T47D (cell line): ENCODE results near the gene SLF1.

Experiments
- DNase-seq, 2 experiments: peaks; one replicate each; pipeline versions ENCODE4 v3.0.0 to v3.0.0-alpha.2; 2011 to 2012; ENCODE audit warnings: low read depth in 1 of 2, low spot score in 1 of 2
- JUND ChIP-seq: IDR thresholded peaks from 2 replicates; pipeline ENCODE4 v1.6.1; 2012; ENCODE audit warnings: low read depth
- in situ Hi-C: cut with HindIII; loops from 2 replicates; pipeline ENCODE4 v1.10.0; 2016; ENCODE audit warnings: low sequenced_read_pairs, low pct_unique_long_range_greater_than_20kb

Gene SLF1

DNA sequence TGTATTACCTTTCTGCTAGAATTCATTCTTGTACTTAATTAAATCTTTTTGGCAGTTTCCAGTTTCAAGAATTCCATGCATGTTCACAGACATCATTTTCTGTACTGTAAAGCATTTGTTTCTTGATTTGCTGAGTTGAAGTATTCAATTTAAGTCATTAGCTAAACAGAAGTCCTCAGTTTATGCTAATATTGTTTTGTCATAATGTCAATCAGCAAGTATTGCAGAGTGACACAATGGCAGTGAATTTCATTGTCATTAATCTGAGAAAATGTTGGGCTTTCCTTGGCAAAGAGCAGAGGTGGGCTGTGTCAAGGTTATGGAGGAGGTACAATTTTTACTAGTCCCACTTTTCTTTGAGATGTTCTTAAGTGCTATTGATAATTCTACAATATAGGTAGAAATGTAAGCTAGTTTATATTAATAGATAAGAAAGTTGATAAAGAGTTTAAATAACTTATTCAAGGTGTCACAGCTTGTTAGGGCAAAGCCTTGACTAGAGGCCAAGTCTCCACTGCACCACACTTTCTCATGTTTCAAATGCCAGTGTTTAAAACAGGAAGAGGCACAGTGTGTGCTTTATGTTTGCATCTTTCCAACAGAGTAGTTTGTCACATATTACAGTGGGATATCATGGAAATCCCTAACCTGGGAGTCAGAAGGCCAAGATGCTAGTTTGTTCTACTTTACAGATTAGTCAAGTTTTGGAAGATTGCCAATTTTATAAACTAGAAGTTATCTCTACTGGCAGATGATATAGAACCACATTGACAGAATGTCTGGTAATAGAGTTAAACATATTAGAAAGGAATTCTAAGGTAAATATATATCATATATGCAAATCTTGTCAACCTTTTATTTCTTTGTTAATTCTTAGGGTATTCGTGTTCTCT, 56.3 kb downstream of the SLF1 start:
- DNase-seq, result no peak
- TF ChIP-seq JUND, result no peak
- in situ Hi-C loops, result no loop called here

DNA sequence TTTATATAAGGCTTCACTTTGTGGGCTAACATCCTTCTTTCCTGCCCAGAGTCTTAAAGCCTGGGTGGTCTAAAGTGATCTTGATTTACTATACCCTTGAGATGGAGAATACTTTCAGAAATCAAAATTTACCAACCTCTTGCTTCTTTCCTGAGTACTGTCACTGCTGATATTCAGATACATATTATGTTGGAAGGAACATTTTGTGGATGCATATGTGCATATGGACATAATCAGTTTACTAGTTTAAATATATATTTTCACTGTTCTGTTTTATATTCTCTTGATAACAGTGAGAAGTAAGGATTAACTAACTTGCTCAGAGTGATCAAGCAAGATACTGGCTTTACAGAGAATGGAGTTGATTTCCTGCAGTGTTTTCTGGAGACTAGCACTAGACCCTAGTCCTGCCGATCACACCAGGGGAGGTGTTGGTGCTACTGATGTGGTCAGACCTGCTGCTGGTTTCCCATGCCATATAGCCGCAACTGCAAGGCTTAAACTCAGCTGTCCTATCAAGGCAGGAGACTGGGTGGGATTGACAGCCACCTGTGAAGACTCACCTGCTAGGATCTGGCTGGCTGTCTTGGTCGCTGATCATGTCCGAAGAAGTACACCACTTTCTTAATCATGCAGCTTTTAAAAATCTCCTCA, 57.6 kb downstream of the SLF1 start:
- DNase-seq, result no peak
- in situ Hi-C loops, result no loop called here

DNA sequence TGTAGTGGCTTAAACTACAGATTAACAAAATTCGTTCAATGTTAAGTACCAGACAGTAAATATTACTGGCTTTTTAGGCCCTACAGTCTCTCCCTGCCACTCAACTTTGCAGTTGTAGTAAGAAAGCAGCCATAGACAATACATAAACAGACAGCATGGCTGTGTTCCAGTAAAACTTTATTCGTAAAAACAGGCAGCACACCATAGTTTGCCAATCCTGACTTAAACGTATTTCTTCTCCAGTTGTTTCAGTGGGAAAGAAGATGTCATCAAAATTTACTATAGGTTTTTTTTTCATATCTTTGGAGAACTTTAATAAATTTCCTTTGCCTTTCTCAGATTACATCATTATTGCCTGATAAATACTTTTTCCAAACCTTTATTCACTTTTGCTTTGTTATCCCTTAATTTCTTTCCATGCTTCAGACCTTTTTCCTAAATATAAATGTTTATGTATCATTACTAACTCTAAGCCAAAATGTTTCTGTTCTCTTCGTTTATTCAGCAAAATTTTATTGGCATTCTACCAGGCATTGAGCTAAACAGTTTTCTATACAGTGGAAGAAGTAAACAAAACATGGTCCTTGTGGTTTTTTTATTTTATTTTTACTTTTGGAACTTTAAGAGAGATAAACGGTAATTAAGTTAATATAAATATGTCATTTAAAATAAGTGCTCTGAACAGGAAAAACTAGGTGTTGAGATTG, 64.5 kb downstream of the SLF1 start:
- TF ChIP-seq JUND, result no peak
- in situ Hi-C loops, result no loop called here
- peak in 1 of 2 experiments; percentile 5 for DNase-seq

More for the DNA sequence above, 57.6 kb downstream of the SLF1 start:
- no peak for TF ChIP-seq JUND

DNA sequence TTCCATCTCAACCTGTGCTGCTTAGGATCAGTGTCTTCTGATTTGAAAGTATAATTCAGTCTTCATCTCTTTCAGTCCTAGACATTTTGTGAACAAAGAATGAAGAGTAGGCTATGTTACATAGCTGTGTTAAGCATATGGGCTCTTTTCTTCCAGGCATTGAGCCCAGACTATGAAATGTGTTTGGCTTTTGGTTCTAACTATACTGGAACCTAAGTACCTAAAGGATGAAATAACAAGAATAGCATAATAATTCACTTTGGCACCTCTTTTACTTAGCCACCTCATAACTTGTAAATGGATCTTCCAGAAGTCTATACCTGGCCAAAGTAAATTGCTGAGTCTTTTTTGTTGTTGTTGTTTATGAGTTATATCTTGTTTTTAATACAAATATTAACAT, 71.4 kb downstream of the SLF1 start:
- no peak for TF ChIP-seq JUND
- in situ Hi-C loops, result no loop called here
- DNase-seq, result no peak

DNA sequence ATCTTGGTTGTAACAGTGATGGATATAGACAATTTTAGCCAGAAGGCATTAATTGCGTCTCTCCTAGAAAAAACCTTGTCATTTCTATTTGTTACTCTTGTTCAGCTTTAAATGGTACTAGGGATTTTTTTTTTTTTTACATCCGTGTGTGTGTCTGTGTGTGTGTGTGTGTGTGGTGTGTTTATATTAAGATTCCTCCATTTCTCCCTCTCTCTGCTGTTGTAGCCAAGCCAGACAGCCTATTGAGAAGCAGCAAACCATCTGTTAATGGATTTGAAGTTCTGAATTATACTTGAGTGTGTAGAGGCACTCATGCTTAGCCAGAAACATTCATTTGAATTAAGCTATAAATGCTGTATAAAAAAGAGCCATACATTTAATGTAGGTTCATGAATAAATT, 72.3 kb downstream of the SLF1 start:
- TF ChIP-seq JUND, result no peak
- in situ Hi-C loops, result no loop called here
- no peak for DNase-seq

DNA sequence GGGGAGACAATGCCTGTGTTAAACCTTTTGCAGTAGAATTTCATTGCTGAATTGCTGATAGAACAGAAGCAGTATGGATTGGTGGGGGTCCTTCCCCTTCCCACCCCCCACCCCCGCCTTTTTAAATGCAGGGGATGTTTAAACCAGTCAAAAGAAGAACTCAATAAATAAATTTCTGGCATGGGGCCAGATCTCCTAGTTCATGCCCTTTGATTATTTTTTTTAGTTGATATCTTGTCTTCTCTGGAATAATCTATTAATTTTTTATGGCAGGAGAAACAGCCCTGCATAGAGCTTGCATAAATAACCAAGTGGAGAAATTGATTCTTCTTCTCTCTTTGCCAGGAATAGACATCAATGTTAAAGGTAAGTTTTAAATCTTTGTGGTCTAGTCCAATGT, 72.8 kb downstream of the SLF1 start:
- no peak for DNase-seq
- no peak for TF ChIP-seq JUND
- in situ Hi-C loops, result no loop called here

DNA sequence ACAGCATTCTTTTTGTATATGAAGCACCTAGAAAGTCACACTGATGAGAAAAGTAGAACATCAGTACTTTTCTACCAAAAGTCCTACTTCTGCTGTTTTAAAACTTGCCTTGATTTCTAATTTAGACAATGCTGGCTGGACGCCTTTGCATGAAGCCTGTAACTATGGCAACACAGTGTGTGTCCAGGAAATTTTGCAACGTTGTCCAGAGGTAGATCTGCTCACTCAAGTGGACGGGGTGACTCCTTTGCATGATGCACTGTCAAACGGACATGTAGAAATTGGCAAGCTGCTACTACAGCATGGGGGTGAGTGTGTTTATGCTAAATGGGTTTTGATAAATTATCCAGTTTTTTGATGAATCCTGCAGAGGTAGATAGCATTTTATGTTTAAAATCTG, 73.5 kb downstream of the SLF1 start:
- no peak for DNase-seq
- no peak for TF ChIP-seq JUND
- in situ Hi-C loops, result no loop called here

DNA sequence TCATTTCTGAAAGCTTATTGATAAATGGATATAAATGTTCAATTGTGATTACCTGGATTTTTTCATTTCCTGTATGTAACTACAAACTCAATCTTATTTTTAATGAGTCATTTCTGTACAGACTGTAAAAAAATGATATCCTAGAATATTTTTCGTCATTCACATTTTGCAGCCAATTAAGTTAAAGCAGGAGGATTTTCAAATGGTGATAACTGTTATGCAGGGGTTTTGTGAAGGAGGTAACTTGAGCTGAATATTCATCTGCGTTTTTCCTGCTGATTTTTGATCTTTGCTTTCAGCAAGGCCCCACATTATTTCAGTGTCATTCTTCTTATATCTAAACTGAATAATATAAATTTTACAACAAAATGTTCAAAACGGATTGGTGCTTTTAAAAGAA, 74.1 kb downstream of the SLF1 start:
- in situ Hi-C loops, result no loop called here
- no peak for DNase-seq
- no peak for TF ChIP-seq JUND

DNA sequence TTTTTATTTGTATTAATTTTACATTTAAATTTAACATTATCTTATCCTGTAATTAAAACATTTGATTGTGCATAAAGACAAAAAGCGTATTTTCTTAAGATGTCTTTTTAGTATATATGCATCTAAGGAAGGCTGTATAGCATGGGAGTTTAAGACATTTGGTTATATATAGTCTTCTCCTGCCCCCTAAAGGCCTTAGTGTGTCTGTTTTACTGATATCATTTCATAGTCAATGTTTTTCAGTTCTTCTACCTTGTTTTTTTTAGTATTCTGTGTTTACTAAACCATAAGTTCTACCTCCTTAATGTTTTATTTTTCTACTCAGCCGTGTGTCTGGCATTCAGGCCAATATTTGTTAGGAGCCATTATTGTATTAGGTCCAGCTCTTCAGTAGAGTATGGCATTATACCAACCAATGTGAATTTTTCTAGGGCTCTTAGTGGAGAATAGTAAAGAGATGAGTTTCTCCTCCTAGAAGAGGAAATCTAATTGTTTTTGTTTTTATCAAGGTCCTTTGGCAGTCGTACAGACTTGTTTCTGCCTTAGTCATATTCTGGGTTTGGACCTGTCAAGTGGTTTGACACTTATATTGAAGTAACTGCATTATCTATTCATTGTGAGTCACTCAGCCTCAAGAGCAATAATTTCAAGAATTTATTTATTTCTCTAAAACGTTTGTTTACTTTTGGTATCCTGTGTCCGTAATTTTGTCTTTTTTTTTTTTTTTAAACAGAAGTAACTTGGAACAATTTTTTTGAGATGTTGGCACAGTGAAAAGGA, 74.8 kb downstream of the SLF1 start:
- in situ Hi-C loops, result no loop called here
- DNase-seq, result peak in 1 of 2 experiments; percentile 65
- no peak for TF ChIP-seq JUND

DNA sequence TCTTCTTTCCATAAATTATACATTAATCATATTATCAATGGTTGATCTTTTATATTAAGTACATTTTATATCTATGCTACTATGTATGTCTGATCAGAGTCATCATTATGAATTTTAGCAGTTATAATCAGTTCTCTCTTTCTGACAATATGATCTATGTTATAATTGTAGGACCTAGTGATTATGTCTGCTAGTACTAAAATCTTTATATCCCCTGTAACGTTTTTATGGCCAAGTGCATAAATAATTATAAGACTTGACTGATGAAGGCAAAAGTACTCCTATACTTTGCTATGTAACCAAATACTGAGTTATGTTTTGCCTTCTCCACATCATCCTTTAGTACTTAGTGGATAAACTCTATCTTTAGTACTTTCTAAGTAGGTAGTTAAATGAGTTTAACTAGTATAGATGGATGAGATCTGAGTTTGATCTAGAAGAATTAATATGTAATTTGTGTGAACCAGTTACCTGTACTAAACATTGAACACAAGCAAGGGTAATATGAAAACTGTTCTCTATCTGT, 75.4 kb downstream of the SLF1 start:
- no peak for DNase-seq
- TF ChIP-seq JUND, result no peak
- in situ Hi-C loops, result no loop called here

DNA sequence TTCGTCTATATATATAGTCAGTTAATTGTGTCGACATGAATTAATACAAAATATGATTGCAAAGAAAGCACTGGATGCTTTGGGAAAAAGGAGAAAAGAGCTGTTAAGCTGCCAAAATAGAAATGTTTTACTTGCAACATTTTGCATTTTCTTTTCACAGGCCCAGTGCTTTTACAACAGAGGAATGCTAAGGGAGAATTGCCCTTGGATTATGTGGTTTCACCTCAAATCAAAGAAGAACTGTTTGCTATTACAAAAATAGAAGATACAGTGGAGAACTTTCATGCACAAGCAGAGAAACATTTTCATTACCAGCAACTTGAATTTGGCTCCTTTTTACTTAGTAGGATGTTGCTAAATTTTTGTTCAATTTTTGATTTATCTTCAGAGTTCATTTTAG, 76.2 kb downstream of the SLF1 start:
- TF ChIP-seq JUND, result no peak
- in situ Hi-C loops, result no loop called here
- DNase-seq, result no peak

DNA sequence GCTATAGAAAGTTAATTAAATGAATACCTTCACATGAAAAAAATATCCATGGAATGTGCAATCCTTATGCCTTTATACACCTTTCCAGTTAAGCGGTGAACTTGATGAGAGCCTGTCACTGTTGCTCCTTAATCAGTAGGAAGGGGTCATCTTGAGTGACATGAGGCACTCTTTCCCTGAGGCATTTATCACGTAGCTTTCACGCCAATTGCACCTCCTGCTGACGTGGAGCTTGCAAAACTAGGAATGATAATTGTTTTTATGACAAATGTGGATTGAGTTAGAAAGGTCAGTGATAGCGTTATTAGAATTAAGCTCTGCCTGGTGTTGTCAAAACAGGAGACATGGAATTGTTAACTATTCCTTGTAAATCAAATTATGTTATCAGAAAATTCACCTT, 79.7 kb downstream of the SLF1 start:
- in situ Hi-C loops, result no loop called here

More for the DNA sequence above, 79.7 kb downstream of the SLF1 start:
- no peak for TF ChIP-seq JUND
- DNase-seq, result no peak
